GM23338 (cell line): ENCODE results near the gene CDH23.

Source experiments
- CREB1 ChIP-seq: fragments of 250-450 bp; sonication (Bioruptor Pico); IDR thresholded peaks from 2 replicates; pipeline ENCODE4 v1.5.0; 2020; ENCODE audit warnings: low read depth, mild to moderate bottlenecking, moderate library complexity
- CTCF ChIP-seq, 2 experiments: fragments of 200-600 bp in 1 of 2; sonication (generic) in 1 of 2; conservative IDR thresholded peaks; 2 replicates each; pipeline versions ENCODE4 v1.5.1 to v1.6.1; 2016 to 2017; ENCODE audit warnings: antibody characterized with exemption in 2 of 2, low read depth in 2 of 2, mild to moderate bottlenecking in 2 of 2, moderate library complexity in 1 of 2
- EZH2 ChIP-seq: fragments of 200-600 bp; sonication (generic); IDR thresholded peaks from one replicate; pipeline ENCODE4 v1.8.0; 2017; ENCODE audit warnings: antibody characterized with exemption, mild to moderate bottlenecking, low read depth; ENCODE audit not compliant: unreplicated experiment
- JUNB ChIP-seq: IDR thresholded peaks from one replicate; pipeline ENCODE4 v1.6.1; 2016; ENCODE audit warnings: antibody characterized with exemption; ENCODE audit not compliant: unreplicated experiment
- POLR2AphosphoS5 ChIP-seq: IDR thresholded peaks from 2 replicates; pipeline ENCODE4 v1.6.1; 2016; ENCODE audit warnings: antibody characterized with exemption, low read depth
- REST ChIP-seq: IDR thresholded peaks from one replicate; pipeline ENCODE4 v1.6.1; 2018; ENCODE audit warnings: antibody characterized with exemption; ENCODE audit not compliant: unreplicated experiment

DNA sequence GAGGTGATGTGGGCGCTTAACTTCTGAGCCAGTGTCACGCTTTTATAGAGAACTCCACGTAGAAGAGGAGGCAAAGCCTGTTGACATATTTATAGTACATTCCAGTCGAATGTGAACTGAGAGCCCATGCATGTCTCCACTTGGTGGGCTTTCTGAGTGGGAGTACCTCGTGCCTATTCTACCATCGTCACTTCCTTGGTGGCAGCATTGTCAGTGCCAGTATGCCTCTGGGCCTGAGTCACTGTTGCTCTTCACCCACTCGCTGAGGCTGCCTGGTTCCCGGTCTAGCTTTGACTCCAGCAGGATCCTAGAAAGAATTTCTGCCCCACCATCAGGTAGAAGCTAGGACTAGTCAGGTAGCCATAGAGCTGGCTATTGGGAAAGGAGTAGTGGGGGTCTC lies 30.0 kb upstream of the CDH23 start:
- TF ChIP-seq JUNB (no peak), CREB1 (CRISPR knock-in tag) (no peak), CTCF (conservative IDR thresholded peaks at IDR 0.05; ENCODE audit: low read depth in 2 of 2) (no peak), REST (no peak), POLR2AphosphoS5 (no peak), EZH2 (no peak)
